GM19455 (cell line): Measurements from ENCODE around the gene NOB1.
"Not testable (repeated sequence)": the region's sequence is repeated elsewhere in the genome, so short reads cannot be mapped to it uniquely, and the experiment has no call there.

ENCODE experiments used
- ATAC-seq: cut with Tn5 transposase; IDR thresholded peaks from one replicate; pipeline ENCODE4 v1.9.1; 2021; ENCODE audit not compliant: unreplicated experiment

Gene NOB1

GRCh38 chr16:69761983-69762813 is 7.5 kb upstream of the NOB1 start, which contains the start of gene WWP2:
WWP2 (plus strand) TSS chr16:69762332; CDS start chr16:69787011, 24,679 bp downstream.
- peak; percentile 80 for ATAC-seq

GRCh38 chr16:69757375-69757774 is 2.6 kb upstream of the NOB1 start:
- ATAC-seq: not testable (repeated sequence)

- ATAC-seq: no peak
Observed at GRCh38 chr16:69756705-69757104, 2.0 kb upstream of the NOB1 start.

- no peak for ATAC-seq
Observed at GRCh38 chr16:69754143-69754468, 620 bp downstream of the NOB1 start.

- ATAC-seq: no peak
Observed at GRCh38 chr16:69748694-69749345, 5.9 kb downstream of the NOB1 start.

- no peak for ATAC-seq
Observed at GRCh38 chr16:69747115-69747514, 7.6 kb downstream of the NOB1 start.

GRCh38 chr16:69745959-69746358 is 8.8 kb downstream of the NOB1 start:
- ATAC-seq: no peak

GRCh38 chr16:69745232-69745612 is 9.5 kb downstream of the NOB1 start:
- ATAC-seq: no peak

GRCh38 chr16:69744363-69745231 is 10.1 kb downstream of the NOB1 start:
- no peak for ATAC-seq

GRCh38 chr16:69741951-69742904 is 12.5 kb downstream of the NOB1 start:
- no peak for ATAC-seq

GRCh38 chr16:69741519-69741918 is 13.2 kb downstream of the NOB1 start:
- no peak for ATAC-seq

GRCh38 chr16:69732101-69732500 is 22.6 kb downstream of the NOB1 start:
- no peak for ATAC-seq

GRCh38 chr16:69731280-69731679 is 23.4 kb downstream of the NOB1 start:
- ATAC-seq: not testable (repeated sequence)

- not testable (repeated sequence) for ATAC-seq
Observed at GRCh38 chr16:69729030-69729429, 25.7 kb downstream of the NOB1 start.

GRCh38 chr16:69727916-69728270 is 26.8 kb downstream of the NOB1 start:
- no peak for ATAC-seq

GRCh38 chr16:69726313-69727060 is 28.2 kb downstream of the NOB1 start, which contains the start of gene NQO1:
NQO1 (minus strand) TSS chr16:69726560; CDS start chr16:69726439, 121 bp downstream.
- peak; percentile 98 for ATAC-seq

- no peak for ATAC-seq
Observed at GRCh38 chr16:69725480-69726312, 29.0 kb downstream of the NOB1 start.

GRCh38 chr16:69724981-69725479 is 29.7 kb downstream of the NOB1 start:
- ATAC-seq: no peak
